Occipital lobe (tissue), 2 donors: ENCODE results near the gene IL20RB. TPM values are rescaled to one million over a fixed set of nuclear protein-coding genes. Genes with fewer than 3 reads are reported as not detected.
"Not testable (repeated sequence)": the region's sequence is repeated elsewhere in the genome, so short reads cannot be mapped to it uniquely, and the experiment has no call there.

Source experiments
- DNase-seq: peaks from one replicate; lab custom pipeline; 2025; lab: John Stamatoyannopoulos, UW
- total RNA-seq: library from RNA; depleted of rRNA; stranded (reverse); fragments of >200 nt; gene quantifications from one replicate; pipeline ENCODE4 v1.2.3, GENCODE V29; 2014

Gene IL20RB
- total RNA-seq, 1 donor from 2014 or later, result 0.62 TPM

GRCh38 chr3:136943436-136943835 lies 14.3 kb upstream of the IL20RB start:
- no peak for DNase-seq

DNA sequence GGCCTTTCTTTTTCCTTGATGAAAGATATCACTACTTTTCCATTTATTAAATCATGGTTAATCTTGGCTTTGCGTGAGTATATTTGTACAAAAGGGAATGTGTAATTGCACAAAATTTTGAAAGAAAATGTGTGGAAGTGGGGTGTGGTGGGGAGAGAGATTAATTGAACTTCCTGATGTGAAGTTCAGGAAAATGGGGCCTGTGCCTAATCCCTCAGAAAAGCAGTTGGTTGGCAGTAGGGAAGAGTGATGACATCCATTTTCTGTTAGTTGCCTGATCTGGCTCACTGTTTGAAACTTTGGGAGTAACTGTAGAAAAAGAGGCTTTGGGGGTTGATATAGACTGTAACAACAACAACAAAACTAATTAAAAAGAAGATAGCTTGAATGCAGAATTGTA lies 10.8 kb upstream of the IL20RB start:
- no peak for DNase-seq

- no peak for DNase-seq
Measured at GRCh38 chr3:136947477-136947876, 10.3 kb upstream of the IL20RB start.

DNA sequence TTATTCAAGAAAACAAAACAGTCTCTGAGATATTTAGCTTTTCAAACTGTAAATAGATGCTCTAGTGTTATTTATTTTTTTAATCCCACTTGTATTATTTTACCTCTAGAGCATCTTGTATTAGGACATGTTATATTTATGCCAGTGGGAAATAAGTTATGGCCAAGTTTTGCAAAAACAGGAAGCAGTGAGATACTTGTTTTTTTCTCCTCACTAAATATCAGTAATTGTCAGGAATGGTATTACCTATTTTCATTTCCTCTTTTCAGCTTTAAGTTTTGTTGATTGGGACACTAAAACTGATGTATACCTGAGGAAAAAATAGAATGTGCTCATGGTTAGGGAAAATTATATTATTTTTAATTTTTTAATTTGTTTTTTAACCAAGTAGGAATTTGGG lies 8.6 kb upstream of the IL20RB start:
- DNase-seq, result no peak

DNA sequence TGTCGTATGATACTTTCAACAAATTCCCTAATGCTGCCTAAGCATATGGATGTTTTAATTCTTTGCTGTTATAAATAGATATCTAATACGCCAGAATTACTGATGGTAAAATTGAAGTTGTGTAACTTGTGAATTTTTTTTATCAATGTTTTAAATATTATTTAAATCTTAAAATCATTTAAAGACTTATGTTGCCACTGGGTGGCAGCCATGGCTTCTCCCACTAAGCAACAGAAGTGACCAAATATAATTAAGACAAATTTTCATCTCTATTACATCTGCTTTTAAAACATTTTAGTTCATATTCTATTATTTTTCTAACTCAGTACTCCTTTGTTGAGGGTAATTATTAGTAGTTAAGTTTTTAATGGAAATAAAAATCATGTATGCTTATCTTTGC lies 8.1 kb upstream of the IL20RB start:
- no peak for DNase-seq

DNA sequence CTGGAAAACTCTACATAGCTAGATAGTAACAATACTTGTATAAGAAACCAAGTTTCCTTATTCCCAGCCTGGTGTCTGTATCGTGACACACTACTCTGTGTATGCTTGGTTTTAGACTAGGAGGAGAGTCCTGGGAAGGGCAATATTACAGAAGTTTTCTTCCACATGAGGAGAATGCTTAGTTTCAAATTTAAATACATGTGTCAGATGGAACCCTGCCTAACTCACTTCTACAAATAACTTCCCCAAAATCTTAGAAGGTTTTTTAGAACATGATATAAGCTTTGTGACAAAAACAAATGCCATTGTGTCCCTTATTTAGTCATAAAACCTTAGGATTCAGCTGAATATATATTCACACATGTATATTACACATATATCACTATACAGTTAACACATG lies 7.2 kb upstream of the IL20RB start:
- DNase-seq, result no peak

DNA sequence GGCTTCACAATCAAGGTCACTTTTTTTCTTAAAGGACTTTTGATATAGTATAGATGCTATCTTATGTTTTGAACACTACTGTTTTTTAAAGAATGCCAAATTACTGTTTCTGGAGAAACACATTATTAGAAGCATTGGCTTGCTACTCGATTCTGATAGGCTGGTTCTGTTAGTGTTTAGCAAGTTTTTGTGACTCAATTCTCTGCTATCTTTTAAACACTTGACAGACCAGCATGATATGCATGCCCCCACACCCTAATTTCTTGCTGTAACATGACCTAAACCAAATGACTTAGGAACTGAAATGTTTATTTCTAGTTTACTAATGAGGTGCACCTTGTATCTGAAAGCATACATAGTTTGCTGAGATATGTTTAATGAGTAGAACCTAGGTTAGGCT lies 5.5 kb upstream of the IL20RB start:
- no peak for DNase-seq

DNA sequence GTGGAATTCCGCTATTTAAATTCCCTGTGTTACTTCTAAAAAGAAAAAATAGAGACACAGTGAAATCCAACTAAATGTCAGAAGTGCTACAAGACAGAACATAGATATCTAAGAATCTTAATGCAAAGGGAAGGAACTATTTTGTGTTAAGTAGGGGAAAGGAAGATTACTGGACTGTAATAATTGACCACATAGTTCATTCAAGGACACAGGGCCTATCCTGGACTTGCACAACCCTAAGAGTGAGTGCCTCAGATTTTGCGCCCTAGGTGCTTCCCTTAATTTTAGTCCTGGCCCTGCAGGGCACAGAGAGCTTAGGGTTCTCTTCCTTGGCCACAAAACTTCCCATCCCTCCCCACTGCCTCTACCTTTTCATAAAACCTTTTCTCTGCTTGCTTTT lies 3.5 kb upstream of the IL20RB start:
- DNase-seq, result no peak

GRCh38 chr3:136954980-136955780 lies 2.6 kb upstream of the IL20RB start:
- no peak for DNase-seq

DNA sequence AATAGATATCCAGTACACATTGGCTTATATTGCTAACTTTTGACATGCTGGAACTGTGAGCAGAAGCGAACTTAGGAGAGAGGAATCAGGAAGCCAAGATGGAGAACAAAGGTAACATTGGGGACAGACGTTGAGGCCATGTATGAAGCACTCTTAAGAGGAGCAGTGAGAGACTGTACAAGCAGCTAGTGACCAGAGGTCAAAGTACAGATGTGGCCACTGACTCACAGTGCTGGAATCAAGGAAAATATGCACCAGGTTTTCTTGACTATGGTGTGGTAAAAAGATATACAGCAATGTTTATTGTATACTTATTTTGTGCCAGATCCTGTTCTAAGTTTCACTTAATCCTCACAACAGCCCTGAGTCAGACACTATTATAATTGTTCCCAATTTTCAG lies 2.0 kb upstream of the IL20RB start:
- DNase-seq, result no peak

- no peak for DNase-seq
Measured at GRCh38 chr3:136956971-136957370, 812 bp upstream of the IL20RB start.

- DNase-seq, result no peak
Measured at GRCh38 chr3:136958939-136959338, 1.2 kb downstream of the IL20RB start.

DNA sequence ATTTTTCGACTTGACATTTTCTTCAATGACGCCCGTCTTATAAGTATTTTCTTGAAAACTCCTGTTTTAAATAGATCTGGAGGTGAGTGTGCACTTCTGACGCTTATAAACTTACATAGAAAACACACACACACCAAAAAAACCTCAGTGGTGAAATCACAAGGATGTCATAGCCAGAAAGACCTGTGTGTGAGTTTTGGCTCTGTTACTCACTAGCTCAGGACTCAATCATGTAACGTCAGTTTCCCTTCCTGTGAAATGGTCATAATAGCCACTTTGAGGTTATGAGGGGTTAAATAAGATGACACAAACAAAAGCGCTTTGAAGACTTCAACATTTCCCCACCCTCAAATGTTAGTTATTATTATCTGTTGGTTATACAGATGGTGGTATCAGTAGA lies 1.8 kb downstream of the IL20RB start:
- no peak for DNase-seq

GRCh38 chr3:136960838-136961836 lies 3.4 kb downstream of the IL20RB start:
- no peak for DNase-seq

GRCh38 chr3:136962927-136963326 lies 5.1 kb downstream of the IL20RB start:
- DNase-seq, result no peak

- DNase-seq, result not testable (repeated sequence)
Measured at GRCh38 chr3:136969539-136969938, 11.8 kb downstream of the IL20RB start.

- no peak for DNase-seq
Measured at GRCh38 chr3:136973352-136973751, 15.6 kb downstream of the IL20RB start.

DNA sequence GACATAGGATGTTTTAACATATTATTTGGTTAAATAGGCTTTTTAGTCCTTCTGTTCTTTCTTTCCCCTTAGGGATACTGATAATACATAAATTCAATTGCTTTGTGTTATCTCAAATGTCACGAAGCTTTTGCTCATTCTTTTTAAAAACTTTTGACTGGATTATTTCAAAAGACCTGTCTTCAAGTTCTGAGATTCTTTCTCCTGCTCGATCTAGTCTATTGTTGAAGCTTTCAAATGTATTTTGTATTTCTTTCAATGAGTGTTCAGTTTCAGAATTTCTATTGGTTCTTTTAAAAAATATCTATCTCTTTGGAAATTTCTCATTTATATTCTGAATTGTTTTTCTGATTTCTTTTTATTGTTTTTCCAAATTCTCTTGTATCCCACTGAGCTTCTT lies 16.9 kb downstream of the IL20RB start:
- DNase-seq, result no peak

GRCh38 chr3:136979204-136979603 lies 21.4 kb downstream of the IL20RB start:
- no peak for DNase-seq

GRCh38 chr3:136979684-136980083 lies 21.9 kb downstream of the IL20RB start:
- no peak for DNase-seq

DNA sequence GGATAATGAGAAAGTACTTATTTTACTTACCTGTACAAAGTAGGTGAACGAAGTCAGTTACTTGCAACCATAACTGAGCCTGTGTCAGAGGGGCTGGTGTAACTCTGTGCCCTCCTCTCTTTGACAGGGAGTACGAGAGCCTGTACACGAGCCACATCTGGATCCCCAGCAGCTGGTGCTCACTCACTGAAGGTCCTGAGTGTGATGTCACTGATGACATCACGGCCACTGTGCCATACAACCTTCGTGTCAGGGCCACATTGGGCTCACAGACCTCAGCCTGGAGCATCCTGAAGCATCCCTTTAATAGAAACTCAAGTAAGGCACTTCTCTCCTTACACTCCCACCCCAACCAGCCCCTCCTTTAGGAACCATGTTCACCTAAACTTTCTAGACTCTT lies 24.2 kb downstream of the IL20RB start:
- no peak for DNase-seq

- no peak for DNase-seq
Measured at GRCh38 chr3:136982520-136983138, 24.8 kb downstream of the IL20RB start.
